Ovary (tissue), 9 donors: Measurements from ENCODE around the gene GNA14. TPM values are rescaled to one million over a fixed set of nuclear protein-coding genes. Genes with fewer than 3 reads are reported as not detected.

Source experiments
- DNase-seq, 5 donors: peaks; one replicate each; pipeline ENCODE4 v3.0.0-alpha.2; 2019 to 2020
- H3K27ac ChIP-seq, 2 donors: fragments of 200-600 bp; one replicate each; pipeline versions ENCODE4 v1.5.1 to v1.8.0; 2019 to 2022
- H3K27me3 ChIP-seq: fragments of 200-600 bp; one replicate; pipeline ENCODE4 v1.8.0; 2022
- H3K36me3 ChIP-seq: fragments of 200-600 bp; sonication (generic); one replicate; pipeline ENCODE4 v1.5.1; 2019
- H3K4me1 ChIP-seq: one replicate; pipeline ENCODE4 v1.8.1; 2013; ENCODE audit warnings: mild to moderate bottlenecking, moderate library complexity; ENCODE audit not compliant: insufficient read depth
- H3K4me3 ChIP-seq: fragments of 200-600 bp; sonication (generic); one replicate; pipeline ENCODE4 v1.5.1; 2017
- H3K9me3 ChIP-seq, 2 donors: fragments of 200-600 bp in 1 of 2; sonication (generic) in 1 of 2; one replicate each; pipeline versions ENCODE4 v1.5.1 to v1.8.1; 2013 to 2019; ENCODE audit warnings: mild to moderate bottlenecking in 1 of 2, moderate library complexity in 1 of 2
- EP300 ChIP-seq: sonication (generic); formaldehyde crosslinking; IDR thresholded peaks from one replicate; pipeline ENCODE4 v1.6.1; 2017; ENCODE audit warnings: antibody characterized with exemption
- POLR2A ChIP-seq: fragments of 450-650 bp; IDR thresholded peaks from one replicate; pipeline ENCODE4 v1.6.1; 2017; ENCODE audit warnings: antibody characterized with exemption, mild to moderate bottlenecking, moderate library complexity
- WGBS, 3 donors: extraction: QIAGEN DNeasy Blood & Tissue Kit in 1 of 3; methylation state at CpG; one replicate each; pipeline versions ENCODE4 v1.1.5 to v1.1.7; 2013 to 2017; 5-methylcytosine and 5-hydroxymethylcytosine counted together
- intact Hi-C, 4 donors: fragments of 100-400 bp; cut with DNase I; formaldehyde crosslinking; loops; one replicate each; pipeline versions ENCODE4 v1.11.0 to v1.15.1; 2022 to 2023
- polyA plus RNA-seq, 2 donors: library from polyadenylated mRNA; stranded (reverse); fragments of 200-250 nt in 1 of 2; fragments of 350-450 nt in 1 of 2; fragmentation: Illumina TruSeq in 1 of 2; extraction: RNeasy Lipid Tissue Mini Kit (QIAGEN cat#74804) in 1 of 2; gene quantifications; one replicate each; pipeline ENCODE4 v1.2.3, GENCODE V29; 2013 to 2014
- total RNA-seq, 7 donors: library from RNA; depleted of rRNA in 2 of 7; stranded (reverse); fragments of >200 nt in 2 of 7; fragmentation: NEBNext Ultra II Directional in 3 of 7; extraction: Animal tissue kit (Norgen Biotek cat#: 25700) in 3 of 7; gene quantifications; one replicate each; pipeline versions ENCODE4 v1.1.0 to v1.2.4, GENCODE V29; 2016 to 2023
- TF ChIP-seq, protein P1 (sequence below), 3 donors: fragments of 450-650 bp in 2 of 3; fragments of 200-600 bp in 1 of 3; IDR thresholded peaks; one replicate each; pipeline versions ENCODE4 v1.5.1 to v1.8.0; 2016 to 2022; ENCODE audit warnings: antibody characterized with exemption in 3 of 3, mild to moderate bottlenecking in 1 of 3
- donor health status: DM: no; HTN: no; CAD: no; lungs with moderate emphysema.
- donor health status: DM: no; HTN: no; CAD: no.
- donor health status: Bipolar disorder and iron deficiency.
- donor health status: DM: yes; HTN: yes; CAD: no.
- donor health status: DM: no; HTN: no; CAD: no.
- donor health status: DM: yes; HTN: yes; CAD: no.

The GNA14 gene
- total and polyA plus RNA-seq, 9 donors: 4.9 to 9.9 (median 7.6) TPM

GRCh38 chr9:77599492-77599891 lies 48.6 kb downstream of the GNA14 start:
- Histone ChIP-seq H3K4me3 (no peak overlapping the region), H3K27me3 (no peaks in the 10 kb centered on the region), H3K27ac (peak overlapping the region in 1 of 2 donors; percentile 6), H3K9me3 (no peaks in the 10 kb centered on the region), H3K36me3 (no peaks in the 10 kb centered on the region), H3K4me1 (peaks cover 20% of the 10 kb centered on the region)
- DNase-seq: no peak
- whole genome bisulfite sequencing, 3 donors: 83 to 85% (median 84%) methylated on average over 8 of the region's 8 CpGs
- intact Hi-C loops: no loop called here
- TF ChIP-seq POLR2A: no peak
- no peak for TF ChIP-seq EP300
- TF ChIP-seq, protein P1, sequence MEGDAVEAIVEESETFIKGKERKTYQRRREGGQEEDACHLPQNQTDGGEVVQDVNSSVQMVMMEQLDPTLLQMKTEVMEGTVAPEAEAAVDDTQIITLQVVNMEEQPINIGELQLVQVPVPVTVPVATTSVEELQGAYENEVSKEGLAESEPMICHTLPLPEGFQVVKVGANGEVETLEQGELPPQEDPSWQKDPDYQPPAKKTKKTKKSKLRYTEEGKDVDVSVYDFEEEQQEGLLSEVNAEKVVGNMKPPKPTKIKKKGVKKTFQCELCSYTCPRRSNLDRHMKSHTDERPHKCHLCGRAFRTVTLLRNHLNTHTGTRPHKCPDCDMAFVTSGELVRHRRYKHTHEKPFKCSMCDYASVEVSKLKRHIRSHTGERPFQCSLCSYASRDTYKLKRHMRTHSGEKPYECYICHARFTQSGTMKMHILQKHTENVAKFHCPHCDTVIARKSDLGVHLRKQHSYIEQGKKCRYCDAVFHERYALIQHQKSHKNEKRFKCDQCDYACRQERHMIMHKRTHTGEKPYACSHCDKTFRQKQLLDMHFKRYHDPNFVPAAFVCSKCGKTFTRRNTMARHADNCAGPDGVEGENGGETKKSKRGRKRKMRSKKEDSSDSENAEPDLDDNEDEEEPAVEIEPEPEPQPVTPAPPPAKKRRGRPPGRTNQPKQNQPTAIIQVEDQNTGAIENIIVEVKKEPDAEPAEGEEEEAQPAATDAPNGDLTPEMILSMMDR (IDR thresholded peaks at IDR 0.05): no peak

GRCh38 chr9:77598991-77599390 lies 49.1 kb downstream of the GNA14 start:
- Histone ChIP-seq H3K36me3 (no peaks in the 10 kb centered on the region), H3K4me3 (no peak overlapping the region), H3K27me3 (no peaks in the 10 kb centered on the region), H3K27ac (peak overlapping the region in 1 of 2 donors; percentile 6), H3K9me3 (no peaks in the 10 kb centered on the region), H3K4me1 (peaks cover 24% of the 10 kb centered on the region)
- DNase-seq: no peak
- no peak for TF ChIP-seq POLR2A
- TF ChIP-seq, protein P1 (IDR thresholded peaks at IDR 0.05): no peak
- TF ChIP-seq EP300: no peak
- intact Hi-C loops: no loop called here
- WGBS, 3 donors: 12 to 30% (median 20%) methylated on average over 3 of the region's 3 CpGs

DNA sequence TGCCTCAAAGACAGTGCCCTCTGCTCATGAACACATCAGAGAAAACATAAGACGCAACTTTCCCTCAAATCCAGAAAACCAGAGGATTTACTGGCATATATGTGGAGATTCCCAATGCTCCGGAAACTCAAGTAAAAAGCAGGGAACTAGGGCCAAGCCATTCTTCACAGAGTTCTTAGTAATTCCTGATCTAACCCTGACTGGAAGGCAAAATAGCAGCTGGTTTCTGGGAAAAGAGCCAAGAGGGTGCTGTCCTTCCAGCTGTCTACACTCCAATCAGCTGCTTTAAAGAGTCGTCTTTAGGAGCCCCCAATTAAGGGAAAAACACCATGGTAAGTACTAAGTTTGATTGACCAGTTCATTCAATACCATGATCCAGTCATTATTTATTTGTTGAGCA lies 49.6 kb downstream of the GNA14 start:
- H3K27me3 ChIP-seq: no peaks in the 10 kb centered on the region
- no peaks in the 10 kb centered on the region for H3K9me3 ChIP-seq
- intact Hi-C loops: no loop called here
- H3K4me1 ChIP-seq: peaks cover 27% of the 10 kb centered on the region
- TF ChIP-seq POLR2A: no peak
- TF ChIP-seq, protein P1 (IDR thresholded peaks at IDR 0.05): no peak
- TF ChIP-seq EP300: peak; percentile 11
- peak overlapping the region in 1 of 2 donors; percentile 6 for H3K27ac ChIP-seq
- no peak overlapping the region for H3K4me3 ChIP-seq
- peak in 4 of 5 donors; percentile 34 to 46 (median 36) for DNase-seq
- H3K36me3 ChIP-seq: no peaks in the 10 kb centered on the region
- WGBS, 3 donors: 0 to 6% (median 2%) methylated on average over 3 of the region's 3 CpGs

- WGBS, 3 donors: 17 to 29% (median 22%) methylated on average over 3 of the region's 3 CpGs
- intact Hi-C loops: no loop called here
- no peak for DNase-seq
- Histone ChIP-seq H3K36me3 (no peaks in the 10 kb centered on the region), H3K27me3 (no peaks in the 10 kb centered on the region), H3K4me1 (peaks cover 31% of the 10 kb centered on the region), H3K27ac (no peak overlapping the region), H3K4me3 (no peak overlapping the region), H3K9me3 (no peaks in the 10 kb centered on the region)
- TF ChIP-seq POLR2A (no peak), EP300 (no peak)
- TF ChIP-seq, protein P1 (IDR thresholded peaks at IDR 0.05): no peak
Observed at GRCh38 chr9:77597057-77597456, 51.1 kb downstream of the GNA14 start.
